SH-SY5Y (cell line): ENCODE measurements around the gene FEN1.

Source experiments
- GATA2 ChIP-seq: IDR thresholded peaks from 2 replicates; pipeline ENCODE4 v1.6.1; 2011; ENCODE audit warnings: mild to moderate bottlenecking, low read depth, low read length
- GATA3 ChIP-seq: IDR thresholded peaks from 2 replicates; pipeline ENCODE4 v1.6.1; 2011; ENCODE audit warnings: low read depth, mild to moderate bottlenecking, low read length, moderate library complexity

The FEN1 gene

DNA sequence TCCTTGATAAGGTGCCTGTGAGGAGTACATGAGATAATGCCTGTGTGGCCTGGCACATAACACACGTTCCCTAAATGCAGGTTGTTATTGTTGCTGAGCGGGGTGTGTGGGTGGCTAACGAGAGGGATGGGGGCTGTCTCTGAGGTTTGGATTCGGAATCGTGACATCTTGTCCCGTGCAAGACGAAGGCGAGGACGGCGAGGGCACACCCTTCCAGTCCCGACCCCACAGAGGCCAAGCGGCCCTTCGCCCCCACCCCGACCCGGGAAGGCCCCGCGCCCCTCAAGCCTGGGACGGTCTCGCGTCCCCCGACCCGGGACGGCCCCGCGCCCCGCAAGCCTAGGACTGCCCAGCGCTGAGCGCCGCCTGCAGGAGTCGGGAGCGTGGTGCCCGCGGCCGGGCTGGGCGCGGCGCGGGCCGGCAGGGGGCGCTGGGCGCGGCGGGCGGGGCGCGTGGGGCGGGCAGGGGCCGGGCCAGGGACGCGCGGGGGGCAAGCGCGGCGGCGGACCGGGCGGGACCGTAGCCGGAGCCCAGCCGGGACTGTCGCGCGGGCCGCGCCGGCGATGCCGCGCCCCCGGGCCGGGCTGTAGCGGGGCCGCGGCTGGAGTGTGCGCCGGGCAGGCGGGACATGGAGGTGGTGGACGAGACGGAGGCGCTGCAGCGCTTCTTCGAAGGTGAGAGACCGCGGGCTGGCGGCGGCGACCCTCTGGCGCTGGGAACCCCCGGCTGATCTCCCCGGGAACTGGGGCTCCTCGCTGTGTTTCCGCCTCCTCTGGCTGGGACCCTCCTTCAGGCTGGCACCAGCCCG, 40.4 kb upstream of the FEN1 start, which contains the start of gene MYRF:
TSS of gene MYRF (plus strand) at position 520 of the 808 bp plus-strand sequence. CDS start at position 629, 109 bp downstream.
- no peak for TF ChIP-seq GATA2
- TF ChIP-seq GATA3, result no peak

DNA sequence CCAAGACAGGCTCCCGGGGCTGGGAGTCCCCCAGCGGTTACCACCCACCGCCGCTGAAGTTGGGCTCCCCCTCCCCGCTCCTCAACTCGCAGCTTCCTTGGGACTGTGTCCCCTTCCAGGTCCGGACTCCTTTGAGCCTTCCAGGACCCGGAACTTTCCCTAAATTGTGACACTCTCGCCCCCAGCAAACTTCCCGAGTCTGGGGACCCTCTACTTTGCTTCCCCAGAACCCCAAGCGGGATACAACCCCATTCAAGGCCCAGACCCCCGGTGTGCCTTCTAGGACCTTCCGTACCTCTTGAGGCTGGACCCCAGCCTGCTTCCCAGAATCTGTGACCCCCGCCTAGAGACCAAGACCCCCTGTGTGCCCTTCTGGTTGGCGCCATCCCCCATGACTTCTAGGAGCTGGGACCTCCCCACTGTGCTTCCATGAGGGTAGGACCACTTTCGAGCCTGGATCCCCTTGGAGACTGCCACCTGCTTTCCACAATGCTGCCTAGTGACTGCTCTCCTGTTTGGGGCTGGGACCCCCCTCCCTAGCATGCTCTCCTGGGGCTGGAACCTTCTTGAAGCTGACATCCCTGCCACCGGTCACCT, 39.7 kb upstream of the FEN1 start:
- TF ChIP-seq GATA2, result no peak
- TF ChIP-seq GATA3, result no peak

DNA sequence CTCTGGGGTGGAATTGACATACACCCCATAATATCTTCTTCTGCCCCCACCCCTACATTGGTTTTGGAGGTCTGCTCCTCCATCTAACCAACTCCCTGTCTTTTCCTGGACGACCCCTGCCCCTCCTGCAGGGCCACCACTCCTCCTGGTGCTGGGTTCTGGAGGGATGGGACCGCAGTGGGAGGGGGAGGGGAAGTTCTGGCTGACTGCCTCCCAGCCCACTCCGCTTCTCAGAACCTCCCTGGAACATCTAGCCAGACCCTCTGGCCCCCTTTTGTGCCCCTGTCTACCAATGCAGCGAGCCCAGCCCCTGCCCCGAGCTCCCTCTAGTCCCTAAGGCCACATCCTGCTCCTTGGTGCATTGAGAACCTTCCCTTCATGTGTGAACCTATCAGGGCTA, 39.0 kb upstream of the FEN1 start:
- TF ChIP-seq GATA2 (no peak), GATA3 (no peak)

DNA sequence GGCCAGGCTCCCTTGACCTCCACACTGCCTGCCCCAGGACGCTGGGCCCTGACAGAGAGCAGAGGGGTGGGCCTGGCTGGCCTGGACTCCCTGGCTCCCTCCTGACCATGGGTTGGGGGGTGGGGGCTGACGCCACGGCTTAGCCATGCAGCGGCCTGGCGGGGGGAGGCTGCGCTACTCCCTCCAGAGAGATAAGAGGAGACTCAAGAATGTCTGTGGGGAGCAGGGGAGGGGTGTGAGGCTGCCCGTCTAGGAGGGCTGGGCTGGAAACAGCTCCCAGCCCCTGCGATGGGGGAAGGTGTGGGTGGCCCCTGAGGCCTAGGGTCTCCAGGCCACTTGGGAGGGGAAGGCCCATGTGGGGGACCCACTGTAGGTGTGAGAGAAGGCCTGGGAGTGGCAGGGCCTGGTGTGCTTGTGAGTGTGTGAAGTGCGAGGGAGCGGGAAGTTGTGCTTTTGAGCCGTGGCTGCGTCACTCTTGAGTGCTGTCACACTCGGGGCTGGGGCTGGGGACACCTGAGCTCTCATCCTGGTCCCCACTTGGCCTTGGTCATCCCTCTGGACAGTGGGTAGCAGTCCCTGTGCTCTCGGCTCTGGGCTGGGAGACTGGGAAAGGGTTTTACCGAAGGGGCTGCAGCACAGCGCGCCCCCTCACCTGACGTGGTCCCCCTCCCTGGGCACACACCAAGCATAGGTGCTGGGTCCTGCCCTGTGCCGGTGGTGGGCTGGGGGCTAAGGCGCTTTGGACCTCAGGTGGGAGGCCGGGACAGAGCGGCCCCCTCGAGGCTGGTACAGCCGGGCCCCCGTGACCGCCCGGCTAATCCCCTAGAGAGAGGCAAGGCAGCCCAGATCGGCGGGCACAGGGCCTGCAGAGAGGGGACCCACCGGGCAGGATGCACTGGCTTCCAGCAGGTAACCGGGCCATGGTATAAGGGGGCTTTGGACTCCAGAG, 37.9 kb upstream of the FEN1 start:
- TF ChIP-seq GATA3, result no peak
- TF ChIP-seq GATA2, result no peak

DNA sequence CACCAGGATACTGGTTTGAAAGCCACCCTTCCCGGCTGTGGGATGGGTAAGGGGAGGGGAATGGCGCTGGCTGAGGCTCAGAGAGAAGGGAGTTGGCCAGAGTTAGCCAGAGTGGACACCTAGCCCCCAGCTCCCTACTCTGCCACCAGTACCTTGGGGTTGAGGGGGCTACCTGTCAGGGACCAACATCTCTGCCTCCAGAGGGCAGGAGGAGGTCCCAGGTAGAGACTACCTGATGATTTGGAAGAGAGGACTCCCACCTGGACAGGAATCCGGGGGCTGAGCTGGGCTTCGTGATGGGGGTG, 36.6 kb upstream of the FEN1 start:
- TF ChIP-seq GATA3 (no peak), GATA2 (no peak)

DNA sequence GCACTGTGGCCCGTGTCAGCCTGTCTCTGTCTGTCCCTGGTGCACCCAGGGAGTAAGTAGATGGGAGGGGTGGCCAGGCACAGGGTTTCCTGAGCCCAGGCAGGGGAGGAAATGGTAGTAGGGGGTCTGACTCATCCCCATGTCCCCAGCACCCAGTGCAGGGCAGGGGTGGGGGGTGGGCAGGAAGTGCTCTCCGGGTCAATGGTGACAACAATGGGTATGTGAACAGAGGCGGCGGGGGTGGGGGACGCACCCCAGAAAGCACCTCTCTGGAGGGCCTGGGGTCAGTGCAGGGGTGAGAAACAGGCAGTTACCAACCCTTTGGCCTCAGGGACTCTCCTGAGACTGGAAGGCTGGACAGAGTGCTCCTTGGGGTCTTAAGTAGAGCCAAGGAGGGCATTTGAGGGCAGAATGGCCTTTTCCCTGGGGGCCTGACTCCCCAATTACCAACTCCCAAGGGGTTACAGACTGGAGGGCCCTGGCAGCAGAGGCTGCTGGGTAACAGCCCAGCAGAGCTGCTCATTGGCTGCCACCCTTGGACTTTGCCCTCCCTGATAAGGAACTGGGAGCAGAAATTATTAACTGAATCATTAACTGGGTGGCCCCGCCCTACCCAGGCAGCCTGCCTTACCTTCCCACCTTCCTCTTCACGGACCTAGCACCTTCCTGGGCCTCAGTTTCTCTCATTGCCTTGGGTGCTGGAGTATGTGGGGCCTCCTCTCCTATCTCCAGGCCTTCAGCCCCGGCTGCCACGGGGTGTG, 36.1 kb upstream of the FEN1 start:
- TF ChIP-seq GATA3 (no peak), GATA2 (no peak)

DNA sequence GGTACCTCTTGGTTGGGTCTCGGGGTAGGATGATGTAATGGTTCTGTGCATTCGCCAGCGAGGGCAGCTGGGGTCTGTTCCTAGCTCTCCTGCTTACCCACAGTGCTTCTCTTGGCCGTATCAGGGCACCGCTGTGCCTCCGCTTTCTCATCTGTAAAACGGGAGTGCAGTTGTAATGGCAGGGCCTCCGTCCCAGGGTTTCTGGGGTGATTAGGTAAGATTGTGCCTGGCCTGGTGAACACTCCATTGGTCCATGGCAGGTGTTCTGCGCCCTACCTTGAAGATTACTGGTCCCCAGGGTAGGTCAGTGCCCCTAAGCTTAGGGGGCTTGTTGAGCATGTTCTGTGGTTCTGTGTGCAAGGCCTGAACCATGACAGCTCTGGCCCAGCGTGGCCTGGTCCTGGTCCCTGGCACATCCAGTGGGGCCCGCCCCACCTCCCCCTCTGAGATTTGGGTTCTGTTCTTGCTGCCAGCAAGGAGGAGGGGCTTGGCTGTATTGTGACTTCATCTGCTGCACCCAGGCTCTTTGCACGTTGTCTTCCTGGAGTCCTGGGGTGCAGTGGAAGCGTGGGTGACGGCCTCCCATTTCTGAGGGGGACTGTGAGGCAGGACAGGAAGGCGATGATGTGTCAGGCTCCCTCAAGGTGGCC, 35.4 kb upstream of the FEN1 start:
- TF ChIP-seq GATA3, result no peak
- TF ChIP-seq GATA2, result no peak

DNA sequence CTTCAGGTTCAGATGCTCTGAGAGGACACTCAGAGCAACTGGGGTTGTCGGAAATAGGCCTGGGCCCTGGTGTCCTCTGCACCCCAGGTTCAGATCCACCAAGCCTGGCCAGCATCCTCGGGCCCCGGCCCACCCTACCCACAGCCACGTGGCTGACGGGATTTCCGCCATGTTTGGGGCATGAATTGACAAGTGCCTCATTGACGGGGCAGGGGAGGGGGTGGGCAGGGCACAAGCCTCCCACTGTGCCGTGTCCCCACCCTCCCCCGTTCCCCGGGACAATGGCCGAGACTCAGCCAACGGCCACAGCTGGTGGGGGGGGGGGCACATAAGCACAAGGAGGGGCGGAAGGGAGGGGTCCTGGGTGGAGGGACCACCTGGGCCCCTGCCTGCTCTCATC, 31.8 kb upstream of the FEN1 start:
- TF ChIP-seq GATA2 (no peak), GATA3 (no peak)

DNA sequence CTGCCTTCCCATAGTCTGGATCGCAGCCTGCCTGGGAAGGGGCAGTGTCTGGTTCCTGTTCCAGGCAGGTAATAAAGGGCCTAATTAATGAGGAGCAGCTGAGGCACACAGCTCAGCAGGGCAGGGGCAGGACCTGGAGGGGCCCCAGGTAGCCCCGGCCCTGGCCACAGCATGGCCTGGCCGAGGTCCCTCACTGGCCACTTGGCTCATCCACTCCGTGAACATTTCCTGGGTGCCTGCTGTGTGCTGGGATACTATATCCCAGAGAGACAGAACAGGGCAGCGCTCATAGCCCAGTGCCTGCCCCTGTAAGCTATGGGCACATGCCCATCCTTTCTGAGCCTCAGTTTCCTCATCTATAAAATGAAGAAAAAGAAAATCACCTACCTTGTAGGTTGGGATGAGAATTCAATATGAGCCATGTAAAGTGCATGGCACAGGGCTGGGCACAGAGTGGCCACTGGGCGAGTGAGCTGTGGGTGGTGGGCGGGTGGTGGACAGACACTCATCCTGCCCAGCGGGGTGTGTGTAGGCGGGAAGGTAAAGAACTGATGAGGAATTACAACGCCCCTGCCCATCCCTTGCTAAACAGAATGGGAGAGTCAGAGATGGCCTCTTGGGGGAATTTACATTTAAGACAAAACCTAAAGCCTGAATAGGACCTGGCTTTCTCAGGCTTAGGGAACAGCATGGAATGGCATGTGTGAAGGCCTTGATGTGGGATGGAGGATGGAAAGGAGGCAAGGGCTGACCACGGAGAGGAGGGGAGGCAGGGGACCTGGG, 31.1 kb upstream of the FEN1 start:
- TF ChIP-seq GATA3 (no peak), GATA2 (no peak)

DNA sequence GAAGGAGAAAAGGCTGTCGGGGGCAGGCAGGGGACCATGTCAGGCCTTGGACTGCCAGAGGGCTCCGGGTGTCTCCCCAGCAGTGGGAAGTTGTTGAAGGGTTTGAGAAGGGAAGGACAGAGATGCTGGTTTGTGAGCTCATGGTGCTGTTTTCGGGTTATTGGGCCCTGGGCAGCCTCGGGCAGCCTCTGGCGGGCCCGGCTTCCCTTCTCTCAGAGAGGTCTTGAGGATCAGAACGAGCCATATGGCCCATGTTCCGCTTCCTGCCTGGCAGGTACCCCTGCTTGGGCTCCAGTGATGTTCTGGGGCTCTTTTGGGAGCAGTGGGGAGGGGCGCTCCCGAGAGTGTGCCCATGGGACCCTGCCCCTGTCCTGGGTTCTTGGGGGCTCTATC, 30.5 kb upstream of the FEN1 start:
- TF ChIP-seq GATA3 (no peak), GATA2 (no peak)

DNA sequence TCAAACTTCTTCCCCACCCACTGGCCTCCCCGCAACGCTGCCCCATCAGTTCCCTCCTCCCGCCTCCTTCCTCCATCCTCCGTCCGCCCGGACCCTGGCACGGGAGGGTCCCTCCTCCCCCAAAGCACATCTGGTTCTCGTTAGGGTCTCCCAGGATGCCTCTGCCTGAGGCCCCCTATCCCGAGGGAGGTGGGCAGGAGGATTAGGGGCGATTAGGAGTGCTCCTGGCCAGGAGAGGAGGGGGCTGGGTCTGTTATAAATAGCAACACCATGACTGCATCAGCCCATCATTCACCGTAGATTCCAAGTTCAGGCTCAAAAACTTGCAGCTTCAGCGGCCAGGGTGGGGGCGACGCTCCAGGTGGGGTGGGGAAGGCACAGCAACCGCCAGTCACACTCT, 29.9 kb upstream of the FEN1 start:
- TF ChIP-seq GATA3 (no peak), GATA2 (no peak)

DNA sequence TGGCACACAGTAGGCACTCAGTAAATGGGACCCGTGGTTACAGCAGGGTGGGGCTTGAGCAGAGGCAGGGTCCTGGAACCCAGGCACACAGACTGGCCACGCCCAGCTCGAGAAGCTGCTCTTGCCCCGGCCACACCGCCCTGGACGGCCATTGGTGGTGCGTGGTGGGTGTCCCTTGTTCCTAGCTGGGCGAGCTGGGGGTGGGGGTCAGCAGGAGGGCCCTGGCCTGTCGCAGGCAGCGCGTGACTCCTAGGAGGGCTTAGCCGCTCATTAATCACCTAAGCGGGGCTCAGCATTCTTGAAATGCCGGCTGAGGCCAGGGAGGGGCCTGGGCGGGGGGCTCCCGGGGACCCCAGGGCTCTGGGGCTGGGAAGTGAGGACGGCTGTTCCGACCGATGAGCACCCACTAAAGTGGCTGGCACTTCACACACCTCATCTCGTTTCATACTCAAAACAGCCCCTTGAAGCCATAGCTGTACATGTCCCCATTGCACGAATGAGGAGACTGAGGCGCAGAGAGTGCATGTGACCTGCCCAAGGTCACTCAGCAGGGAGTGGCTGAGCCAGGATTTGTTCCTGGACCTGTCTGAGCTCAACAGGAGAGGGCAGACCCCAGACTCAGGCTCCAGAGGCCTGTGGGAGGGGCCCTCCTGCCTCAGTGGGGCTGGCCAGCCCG, 28.6 kb upstream of the FEN1 start:
- TF ChIP-seq GATA2 (no peak), GATA3 (no peak)
